A549 treated with CpdA at 1 μM for 4 hours (cell line): ENCODE data around the gene SDF2L1. TPM values are rescaled to one million over a fixed set of nuclear protein-coding genes. Genes with fewer than 3 reads are reported as not detected.

Experiments used
- total RNA-seq: library from RNA; stranded (reverse); fragments of 200-300 nt; extraction: Qiagen RNA extraction; gene quantifications from 5 replicates; pipeline ENCODE4 v1.2.3, GENCODE V29; 2022; ENCODE audit warnings: low read depth

Gene SDF2L1, protein sequence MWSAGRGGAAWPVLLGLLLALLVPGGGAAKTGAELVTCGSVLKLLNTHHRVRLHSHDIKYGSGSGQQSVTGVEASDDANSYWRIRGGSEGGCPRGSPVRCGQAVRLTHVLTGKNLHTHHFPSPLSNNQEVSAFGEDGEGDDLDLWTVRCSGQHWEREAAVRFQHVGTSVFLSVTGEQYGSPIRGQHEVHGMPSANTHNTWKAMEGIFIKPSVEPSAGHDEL
- 37.8 to 83.4 TPM (median 71.1 TPM) in 5 replicates for total RNA-seq

GRCh38 chr22:21641789-21642583 lies at the start of gene SDF2L1:
Gene SDF2L1 (plus strand): TSS chr22:21642302. CDS start chr22:21642337, 35 bp downstream.

DNA sequence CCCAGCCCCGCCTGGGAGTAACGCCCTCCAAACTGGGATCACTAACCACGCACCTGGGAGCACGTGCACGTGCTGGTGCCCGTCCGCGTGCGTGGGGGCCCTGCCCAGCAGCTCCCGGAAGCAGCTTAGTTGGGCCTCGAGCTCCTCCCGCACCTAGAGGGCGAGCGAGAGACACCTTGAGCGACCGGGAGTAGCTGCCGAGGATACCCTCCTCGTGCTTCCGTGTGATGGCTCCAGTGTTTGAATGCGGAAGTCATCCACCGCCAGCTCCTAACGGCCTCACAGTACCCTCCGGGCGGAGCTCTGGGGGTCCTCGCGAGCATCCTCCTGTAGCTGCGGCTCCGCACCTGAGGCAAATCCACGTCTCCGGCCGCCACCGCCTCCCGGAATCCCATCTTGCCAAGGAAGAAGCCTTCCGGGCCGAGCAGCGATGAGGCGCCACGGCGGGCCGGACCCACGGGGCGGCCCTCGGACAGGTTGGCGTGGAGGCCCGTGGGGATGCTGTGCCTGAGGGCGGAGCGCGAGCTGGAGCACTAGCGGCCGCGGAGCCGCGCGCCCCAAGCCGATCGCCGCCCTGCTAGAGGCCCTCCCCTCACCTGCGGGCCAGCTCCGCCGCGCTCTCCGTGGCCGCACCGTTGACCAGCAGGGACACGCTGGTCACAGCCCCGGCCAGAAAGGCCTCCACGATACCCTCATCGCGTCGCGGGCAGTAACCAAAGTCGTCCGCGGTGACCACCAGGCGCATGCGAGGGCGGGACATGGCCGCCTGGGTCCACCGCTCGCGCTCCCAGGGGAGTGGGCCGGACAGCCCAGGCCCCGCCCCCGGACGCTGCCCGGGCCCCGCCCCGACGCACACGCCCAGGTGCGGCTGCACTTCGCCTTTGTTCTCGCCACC lies 12.6 kb upstream of the SDF2L1 start, which contains the start of gene YDJC:
TSS of gene YDJC (minus strand) at position 768 of the 895 bp plus-strand sequence. CDS start at position 760, 8 bp downstream.

DNA sequence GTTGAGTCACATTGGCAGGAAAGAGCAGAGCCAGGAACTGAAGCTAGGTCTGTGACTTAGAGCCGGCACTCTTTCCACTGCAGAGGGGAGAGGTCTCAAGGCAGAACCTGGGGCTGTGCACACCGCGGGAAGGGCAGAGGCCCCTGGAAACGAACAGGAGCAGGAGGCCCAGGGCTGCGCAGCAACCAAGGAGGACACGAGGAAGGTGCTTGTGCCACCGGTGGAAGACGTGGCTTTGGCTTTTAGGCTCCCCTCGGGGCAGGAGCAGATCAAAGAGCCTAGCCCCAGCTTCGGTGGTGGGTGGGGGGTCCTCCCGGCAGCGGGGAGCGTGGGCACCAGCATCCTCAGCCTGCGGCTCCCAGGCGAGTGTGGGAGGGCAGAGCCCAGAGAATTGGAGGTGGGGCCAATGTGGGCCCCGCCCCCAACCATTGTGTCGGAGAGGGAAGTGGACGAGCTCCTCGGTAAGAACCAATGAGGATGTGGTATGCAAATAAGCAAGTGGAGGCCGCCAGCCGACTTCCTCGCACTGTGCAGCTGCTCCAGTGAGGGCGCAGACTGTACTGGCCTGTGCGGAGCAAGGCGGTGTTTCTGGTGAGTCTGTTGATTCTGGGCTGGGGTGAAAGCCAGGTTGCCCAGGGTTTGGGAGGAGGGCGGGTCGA lies 9.7 kb upstream of the SDF2L1 start, which contains the start of gene CCDC116:
TSS of gene CCDC116 (plus strand) at position 524 of the 659 bp plus-strand sequence. CDS start 422 bp downstream, outside the sequence.

Other genes starting within 250 kb of the SDF2L1 start
- gene HIC2, start 224.9 kb upstream of the SDF2L1 start, total RNA-seq = 2.2 to 2.9 TPM (median 2.8 TPM) in 5 replicates
- gene TMEM191C, start 174.9 kb upstream of the SDF2L1 start, total RNA-seq = 0.61 to 1.1 TPM (median 0.87 TPM) in 5 replicates
- 0.10 to 0.26 TPM (median 0.24 TPM) in 5 replicates for gene RIMBP3C, start 90.8 kb upstream of the SDF2L1 start, total RNA-seq
- gene UBE2L3, start 74.6 kb upstream of the SDF2L1 start, total RNA-seq = 64.1 to 72.4 TPM (median 65.7 TPM) in 5 replicates
- 35.1 to 59.9 TPM (median 55.6 TPM) in 5 replicates for gene YDJC, start 12.3 kb upstream of the SDF2L1 start, total RNA-seq
- gene CCDC116, start 9.5 kb upstream of the SDF2L1 start, total RNA-seq = 0.05 to 0.22 TPM (median 0.08 TPM) in 4 of 5 replicates, not detected in the other
- gene PPIL2, start 23.7 kb downstream of the SDF2L1 start, total RNA-seq = 16.2 to 24.1 TPM (median 22.2 TPM) in 5 replicates
- 0.09 to 0.67 TPM (median 0.22 TPM) in 5 replicates for gene YPEL1, start 93.5 kb downstream of the SDF2L1 start, total RNA-seq
- gene MAPK1, start 225.3 kb downstream of the SDF2L1 start, total RNA-seq = 46.3 to 64.3 TPM (median 61.8 TPM) in 5 replicates